CD14-positive monocyte (primary cell): ENCODE data around the gene CACNB4. TPM values are rescaled to one million over a fixed set of nuclear protein-coding genes. Genes with fewer than 3 reads are reported as not detected.

Experiments used
- DNase-seq, 3 donors: peaks; one replicate each; pipeline ENCODE4 v3.0.0-alpha.2; 2011 to 2022
- H2AFZ ChIP-seq: 2 replicates; pipeline ENCODE4 v1.6.0; 2012; ENCODE audit warnings: mild to moderate bottlenecking, low read depth, low read length, inconsistent platforms; ENCODE audit not compliant: insufficient read depth, poor library complexity, severe bottlenecking
- H3K27ac ChIP-seq, 2 donors: 1 replicate in 1 of 2; 2 replicates in 1 of 2; pipeline ENCODE4 v1.5.1; 2012 to 2013; ENCODE audit warnings: low read length in 2 of 2, control low read depth in 1 of 2, inconsistent platforms in 1 of 2, low read depth in 1 of 2, mild to moderate bottlenecking in 1 of 2
- H3K27me3 ChIP-seq, 2 donors: one replicate each; pipeline versions ENCODE4 v1.6.0 to v1.6.1; 2011 to 2013; ENCODE audit warnings: low read length in 2 of 2; ENCODE audit not compliant: control insufficient read depth in 2 of 2, insufficient read depth in 2 of 2
- H3K36me3 ChIP-seq, 2 donors: replicated peaks in 1 of 2; 1 replicate in 1 of 2; 2 replicates in 1 of 2; pipeline versions ENCODE4 v1.5.1 to v1.6.1; 2012 to 2013; ENCODE audit warnings: low read length in 2 of 2, control low read depth in 1 of 2, inconsistent platforms in 1 of 2, mild to moderate bottlenecking in 1 of 2; ENCODE audit not compliant: insufficient read depth in 2 of 2, control insufficient read depth in 1 of 2
- H3K4me1 ChIP-seq, 2 donors: 1 replicate in 1 of 2; 2 replicates in 1 of 2; pipeline versions ENCODE4 v1.5.1 to v1.6.1; 2012 to 2013; ENCODE audit warnings: low read length in 2 of 2, control low read depth in 1 of 2, inconsistent platforms in 1 of 2, mild to moderate bottlenecking in 1 of 2, moderate library complexity in 1 of 2; ENCODE audit not compliant: insufficient read depth in 2 of 2, control insufficient read depth in 1 of 2
- H3K4me2 ChIP-seq: replicated peaks from 2 replicates; pipeline ENCODE3; 2012; ENCODE audit warnings: low read length, moderate library complexity, mild to moderate bottlenecking; ENCODE audit not compliant: poor library complexity, severe bottlenecking; ENCODE audit errors: extremely low read depth
- H3K4me3 ChIP-seq, 3 experiments: fragments of 200-600 bp in 1 of 3; sonication (generic) in 1 of 3; replicated peaks in 1 of 3; 1 replicate in 2 of 3; 2 replicates in 1 of 3; pipeline ENCODE4 v1.5.1; 2011 to 2013; ENCODE audit warnings: low read length in 3 of 3, mild to moderate bottlenecking in 3 of 3, control low read depth in 2 of 3, low read depth in 2 of 3, inconsistent platforms in 1 of 3, moderate library complexity in 1 of 3
- H3K79me2 ChIP-seq: 2 replicates; pipeline ENCODE4 v1.6.0; 2012; ENCODE audit warnings: mild to moderate bottlenecking, control low read depth, inconsistent platforms, low read length, moderate library complexity; ENCODE audit not compliant: insufficient read depth
- H3K9ac ChIP-seq: 2 replicates; pipeline ENCODE4 v1.6.0; 2017; ENCODE audit warnings: low read length, mild to moderate bottlenecking; ENCODE audit not compliant: insufficient read depth, poor library complexity, severe bottlenecking
- H3K9me3 ChIP-seq, 2 donors: replicated peaks in 1 of 2; 1 replicate in 1 of 2; 2 replicates in 1 of 2; pipeline versions ENCODE4 v1.5.1 to v1.6.1; 2012 to 2013; ENCODE audit warnings: low read length in 2 of 2, control low read depth in 1 of 2; ENCODE audit not compliant: control insufficient read depth in 1 of 2, insufficient read depth in 1 of 2
- H4K20me1 ChIP-seq: 2 replicates; pipeline ENCODE4 v1.6.0; 2012; ENCODE audit warnings: mild to moderate bottlenecking, low read length, control low read depth, moderate library complexity; ENCODE audit not compliant: insufficient read depth
- H3K27ac Mint-ChIP-seq, 7 donors: one replicate each; pipeline ENCODE4 v1.8.0; 2020; ENCODE audit warnings: mild to moderate bottlenecking in 7 of 7, mixed read lengths in 7 of 7, moderate library complexity in 6 of 7, inconsistent platforms in 2 of 7
- H3K27me3 Mint-ChIP-seq, 3 donors: one replicate each; pipeline ENCODE4 v1.8.0; 2021 to 2022; ENCODE audit warnings: low read depth in 3 of 3, mild to moderate bottlenecking in 3 of 3, mixed read lengths in 3 of 3, moderate library complexity in 3 of 3, inconsistent platforms in 1 of 3
- H3K36me3 Mint-ChIP-seq, 2 donors: one replicate each; pipeline ENCODE4 v1.8.0; 2020; ENCODE audit warnings: mixed read lengths in 2 of 2, inconsistent platforms in 1 of 2, mild to moderate bottlenecking in 1 of 2
- H3K4me1 Mint-ChIP-seq: one replicate; pipeline ENCODE4 v1.8.0; 2020; ENCODE audit warnings: mild to moderate bottlenecking, mixed read lengths
- H3K4me3 Mint-ChIP-seq, 2 donors: one replicate each; pipeline ENCODE4 v1.8.0; 2020; ENCODE audit warnings: mild to moderate bottlenecking in 2 of 2, mixed read lengths in 2 of 2, moderate library complexity in 1 of 2
- H3K9me3 Mint-ChIP-seq, 7 donors: one replicate each; pipeline ENCODE4 v1.8.0; 2020 to 2022; ENCODE audit warnings: mixed read lengths in 7 of 7, mild to moderate bottlenecking in 6 of 7, moderate library complexity in 6 of 7, inconsistent platforms in 2 of 7
- CTCF ChIP-seq: fragments of 200-600 bp; IDR thresholded peaks from one replicate; pipeline ENCODE4 v1.8.0; 2022; ENCODE audit warnings: antibody characterized with exemption, mild to moderate bottlenecking
- WGBS: methylation state at CpG from one replicate; pipeline ENCODE4 v1.1.5; 2013; ENCODE audit warnings: missing lambda C conversion rate; ENCODE audit not compliant: insufficient coverage; 5-methylcytosine and 5-hydroxymethylcytosine counted together
- intact Hi-C, 2 donors: fragments of 100-400 bp; cut with micrococcal nuclease; formaldehyde crosslinking; loops; one replicate each; pipeline versions ENCODE4 v1.15.0 to v1.15.1; 2023
- polyA plus RNA-seq, 3 donors: library from polyadenylated mRNA; depleted of rRNA in 1 of 3; unstranded in 2 of 3; stranded (reverse) in 1 of 3; fragments of 300-500 nt in 2 of 3; fragments of >200 nt in 1 of 3; fragmentation: Illumina TruSeq in 2 of 3; gene quantifications; 1 replicate in 2 of 3; 2 replicates in 1 of 3; pipeline ENCODE4 v1.2.3, GENCODE V29; 2012 to 2021

Gene CACNB4
- polyA plus RNA-seq, 3 donors, result 0.44 to 1.9 (median 1.1) TPM

DNA sequence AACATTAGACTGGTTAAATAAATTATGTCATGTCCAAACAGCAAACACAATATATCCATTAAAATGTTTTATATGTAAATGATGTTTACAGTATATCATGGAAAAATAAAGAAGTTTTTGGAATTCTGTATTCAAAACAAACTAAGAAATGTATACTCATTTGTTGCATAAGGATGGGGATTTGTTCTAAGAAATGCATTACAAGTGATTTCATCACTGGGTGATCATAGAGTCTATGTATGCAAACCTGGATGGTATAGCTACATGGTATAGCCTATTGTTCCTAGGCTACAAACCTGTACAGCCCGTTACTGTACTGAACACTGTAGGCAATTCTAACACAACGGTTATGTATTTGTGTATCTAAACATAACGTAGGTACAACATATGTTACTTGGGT lies 305.7 kb downstream of the CACNB4 start:
- no peak overlapping the region for H3K27ac ChIP-seq
- no peaks in the 10 kb centered on the region for H3K27me3 ChIP-seq
- Mint-ChIP-seq H3K27ac (no peak overlapping the region), H3K4me3 (no peak overlapping the region), H3K4me1 (no peaks in the 10 kb centered on the region), H3K27me3 (no peaks in the 10 kb centered on the region), H3K36me3 (peaks cover 37 to 41% of the 10 kb centered on the region in 2 donors), H3K9me3 (peaks cover 0 to 3% (median 0%) of the 10 kb centered on the region in 7 donors)
- WGBS, result no CpG with 5 or more reads among the region's 3 CpGs
- H3K4me2 ChIP-seq, result no peak overlapping the region
- intact Hi-C loops, result no loop called here
- no peak for TF ChIP-seq CTCF
- DNase-seq, result no peak
- no peaks in the 10 kb centered on the region for H3K4me1 ChIP-seq
- H3K36me3 ChIP-seq, result peaks cover 8 to 69% of the 10 kb centered on the region in 2 donors
- H4K20me1 ChIP-seq, result no peaks in the 10 kb centered on the region
- H2AFZ ChIP-seq, result no peak overlapping the region
- no peak overlapping the region for H3K9ac ChIP-seq
- no peaks in the 10 kb centered on the region for H3K79me2 ChIP-seq
- no peaks in the 10 kb centered on the region for H3K9me3 ChIP-seq
- H3K4me3 ChIP-seq, result no peak overlapping the region

GRCh38 chr2:151792589-151792988 lies 306.3 kb downstream of the CACNB4 start:
- no peak overlapping the region for H2AFZ ChIP-seq
- H3K4me1 ChIP-seq, result no peaks in the 10 kb centered on the region
- no peaks in the 10 kb centered on the region for H3K9me3 ChIP-seq
- H4K20me1 ChIP-seq, result no peaks in the 10 kb centered on the region
- no peak overlapping the region for H3K4me3 ChIP-seq
- H3K36me3 Mint-ChIP-seq, result peaks cover 36 to 43% of the 10 kb centered on the region in 2 donors
- H3K9ac ChIP-seq, result no peak overlapping the region
- TF ChIP-seq CTCF, result no peak
- intact Hi-C loops, result no loop called here
- peaks cover 10 to 69% of the 10 kb centered on the region in 2 donors for H3K36me3 ChIP-seq
- H3K27me3 Mint-ChIP-seq, result peaks cover 0 to 2% (median 0%) of the 10 kb centered on the region in 3 donors
- H3K79me2 ChIP-seq, result no peaks in the 10 kb centered on the region
- H3K9me3 Mint-ChIP-seq, result peaks cover 0 to 3% (median 0%) of the 10 kb centered on the region in 7 donors
- no peaks in the 10 kb centered on the region for H3K4me1 Mint-ChIP-seq
- no peak overlapping the region for H3K4me2 ChIP-seq
- H3K4me3 Mint-ChIP-seq, result no peak overlapping the region
- H3K27me3 ChIP-seq, result no peaks in the 10 kb centered on the region
- 100% methylated on average over 2 of the region's 4 CpGs for WGBS
- no peak overlapping the region for H3K27ac ChIP-seq
- no peak for DNase-seq
- H3K27ac Mint-ChIP-seq, result peak overlapping the region in 1 of 7 donors; percentile 58
